Endothelial cell of umbilical vein (primary cell): ENCODE data around the gene GALNT9.

Experiments used
- EZH2 ChIP-seq: IDR thresholded peaks from 2 replicates; pipeline ENCODE4 v1.6.1; 2012; ENCODE audit warnings: borderline replicate concordance, low read depth, mild to moderate bottlenecking, moderate library complexity, low read length, inconsistent platforms; ENCODE audit not compliant: severe bottlenecking
- MAX ChIP-seq: IDR thresholded peaks from 2 replicates; pipeline ENCODE4 v1.6.1; 2011; ENCODE audit not compliant: insufficient read depth, insufficient read length

- TF ChIP-seq MAX (no peak), EZH2 (no peak)
Observed at GRCh38 chr12:132307976-132308852, 21.2 kb downstream of the GALNT9 start.
